Measurements from ENCODE around the gene HIP1.
"Not testable (repeated sequence)": the region's sequence is repeated elsewhere in the genome, so short reads cannot be mapped to it uniquely, and the experiment has no call there.

The HIP1 gene

GRCh38 chr7:75739796-75740672 lies 1.3 kb upstream of the HIP1 start:
- no peak for DNase-seq (ENCODE audit: low read depth in 2 of 2, low spot score in 1 of 2)

GRCh38 chr7:75738975-75739795 lies 444 bp upstream of the HIP1 start:
- peak; percentile 97 to 99 for DNase-seq (ENCODE audit: low read depth in 2 of 2, low spot score in 1 of 2)

- no peak for DNase-seq (ENCODE audit: low read depth in 2 of 2, low spot score in 1 of 2)
Observed at GRCh38 chr7:75737856-75738603, 711 bp downstream of the HIP1 start.

DNA sequence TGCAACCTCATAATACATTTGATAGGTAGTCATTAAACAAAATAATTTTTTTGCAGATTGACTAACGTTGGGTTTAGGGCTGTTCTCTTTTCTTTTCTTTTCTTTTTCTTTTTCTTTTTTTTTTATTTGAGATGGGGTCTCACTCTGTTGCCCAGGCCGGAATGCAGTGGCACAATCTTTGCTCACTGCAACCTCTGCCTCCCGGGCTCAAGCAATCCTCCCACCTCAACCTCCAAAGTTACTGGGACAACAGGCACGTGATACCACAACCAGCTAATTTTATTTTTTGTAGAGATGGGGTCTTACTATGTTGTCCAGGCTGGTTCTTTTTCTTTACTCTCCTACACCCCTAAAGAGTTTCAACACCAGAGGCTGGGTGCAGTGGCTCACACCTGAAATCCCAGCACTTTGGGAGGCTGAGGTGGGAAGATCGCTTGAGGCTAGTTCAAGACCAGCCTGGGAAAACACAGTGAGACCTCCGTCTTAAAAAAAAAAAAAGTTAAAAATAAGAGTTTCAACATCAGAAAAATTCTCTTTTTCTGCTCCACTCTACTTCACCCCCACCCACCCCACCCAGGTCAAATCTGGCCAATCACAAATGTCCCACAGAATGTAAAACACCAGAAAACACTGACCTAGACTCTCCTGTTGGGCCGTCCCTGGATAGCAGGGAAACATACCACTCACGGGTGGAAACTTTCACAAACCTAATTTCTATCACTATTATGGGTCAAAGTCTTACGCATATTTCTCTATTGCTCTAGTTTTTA lies 3.0 kb downstream of the HIP1 start:
- no peak for DNase-seq (ENCODE audit: low read depth in 2 of 2, low spot score in 1 of 2)

DNA sequence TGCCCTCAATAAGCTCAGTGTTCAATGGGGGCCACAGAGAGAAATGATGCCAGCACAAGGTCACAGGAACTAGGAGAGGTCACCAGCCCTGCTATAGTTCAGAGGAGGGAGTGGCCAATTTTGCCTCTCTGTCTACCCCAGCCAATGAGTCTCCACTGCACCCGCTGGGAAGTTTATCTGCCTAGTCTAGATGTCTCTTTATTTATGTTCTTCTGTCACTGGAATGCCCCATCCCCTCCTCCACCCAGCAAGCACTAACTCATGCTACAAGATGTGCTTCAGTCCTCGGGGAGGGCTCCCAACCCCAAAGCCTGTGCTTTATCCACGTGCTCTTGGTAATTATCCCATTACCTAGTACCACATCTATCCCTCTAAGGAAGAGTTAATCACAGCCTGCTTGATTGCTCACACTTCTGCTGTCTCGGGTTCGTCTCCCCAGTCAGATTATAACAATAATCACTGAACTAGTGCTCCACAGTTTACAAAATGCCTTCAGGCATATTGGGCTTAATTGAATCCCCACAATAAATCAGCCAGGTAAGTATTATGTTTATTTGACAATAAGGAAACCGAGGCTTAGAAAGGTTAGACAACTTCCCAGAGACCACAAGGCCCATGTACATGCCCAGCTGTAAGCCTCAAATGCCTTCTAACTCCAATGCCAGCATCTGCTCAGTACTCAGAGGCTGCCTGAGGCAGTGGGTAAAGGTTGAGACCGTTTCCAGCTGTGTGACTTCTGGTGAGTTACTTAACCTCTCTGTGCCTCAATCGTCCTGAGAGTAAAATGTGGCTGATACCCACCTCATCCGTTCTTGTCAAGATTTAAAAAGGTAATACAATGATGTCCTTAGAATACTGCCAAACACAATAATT lies 3.9 kb downstream of the HIP1 start:
- no peak for DNase-seq (ENCODE audit: low read depth in 2 of 2, low spot score in 1 of 2)

- DNase-seq (ENCODE audit: low read depth in 2 of 2, low spot score in 1 of 2), result no peak
Observed at GRCh38 chr7:75732764-75733630, 5.7 kb downstream of the HIP1 start.

DNA sequence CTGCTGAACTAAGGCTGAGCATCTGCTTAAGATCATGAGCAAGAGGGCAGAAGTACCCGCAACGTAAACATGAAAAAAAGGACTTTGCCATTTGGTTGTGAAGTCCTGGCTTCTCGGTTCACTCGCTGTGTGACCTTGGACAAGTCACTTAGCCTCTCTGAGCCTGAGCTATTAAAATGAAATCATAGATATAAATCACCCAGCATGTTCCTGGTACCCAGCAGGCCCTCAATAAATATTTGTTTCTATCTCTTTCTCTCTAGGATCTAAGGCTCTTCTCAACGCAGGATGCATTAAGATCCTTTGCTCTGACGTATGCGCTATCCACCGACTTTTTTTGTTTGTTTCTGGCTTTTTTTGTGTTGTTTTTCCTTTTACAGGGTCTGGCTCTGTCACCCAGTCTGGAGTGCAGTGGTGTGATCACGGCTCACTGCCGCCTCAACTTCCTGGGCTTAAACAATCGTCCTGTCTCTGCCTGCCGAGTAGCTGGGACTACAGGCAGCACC lies 6.7 kb downstream of the HIP1 start:
- no peak for DNase-seq (ENCODE audit: low read depth in 2 of 2, low spot score in 1 of 2)

GRCh38 chr7:75729851-75730274 lies 8.9 kb downstream of the HIP1 start:
- DNase-seq (ENCODE audit: low read depth in 2 of 2, low spot score in 1 of 2), result no peak

DNA sequence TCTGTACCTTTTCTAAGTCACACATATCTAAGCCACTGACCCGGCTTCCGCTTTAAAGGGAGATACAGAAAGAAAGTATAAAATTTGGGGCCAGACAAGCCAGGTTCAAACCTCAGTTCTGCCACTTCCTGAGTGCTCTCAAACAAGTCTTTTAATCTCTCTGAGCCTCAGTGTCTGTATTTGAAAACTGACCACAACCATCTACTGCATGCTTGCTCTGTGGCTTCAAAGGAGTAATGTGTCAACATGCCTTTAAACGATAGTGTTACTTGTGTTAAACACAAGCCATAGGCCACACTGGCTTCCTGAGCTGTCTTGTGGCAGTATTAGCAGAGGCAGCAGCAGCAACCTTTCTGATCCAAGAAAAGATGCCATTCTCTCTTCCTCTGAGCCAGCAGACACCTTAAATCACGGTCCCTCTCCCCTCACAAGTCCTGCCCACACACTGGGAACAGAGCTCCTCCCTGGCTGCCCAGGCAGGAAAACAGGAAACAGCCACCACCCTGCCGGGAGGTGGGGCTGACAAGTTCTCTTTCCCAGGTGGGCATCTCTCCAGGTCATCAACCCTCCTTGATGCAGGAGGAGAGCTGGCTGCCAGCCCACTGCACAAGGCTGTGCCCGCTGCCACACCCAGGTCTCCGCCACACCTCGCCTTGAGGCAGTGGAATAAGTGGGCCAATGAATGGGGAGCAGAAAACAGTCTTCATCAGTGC lies 10.7 kb downstream of the HIP1 start:
- no peak for DNase-seq (ENCODE audit: low read depth in 2 of 2, low spot score in 1 of 2)

GRCh38 chr7:75727351-75727750 lies 11.4 kb downstream of the HIP1 start:
- DNase-seq (ENCODE audit: low read depth in 2 of 2, low spot score in 1 of 2), result not testable (repeated sequence)

DNA sequence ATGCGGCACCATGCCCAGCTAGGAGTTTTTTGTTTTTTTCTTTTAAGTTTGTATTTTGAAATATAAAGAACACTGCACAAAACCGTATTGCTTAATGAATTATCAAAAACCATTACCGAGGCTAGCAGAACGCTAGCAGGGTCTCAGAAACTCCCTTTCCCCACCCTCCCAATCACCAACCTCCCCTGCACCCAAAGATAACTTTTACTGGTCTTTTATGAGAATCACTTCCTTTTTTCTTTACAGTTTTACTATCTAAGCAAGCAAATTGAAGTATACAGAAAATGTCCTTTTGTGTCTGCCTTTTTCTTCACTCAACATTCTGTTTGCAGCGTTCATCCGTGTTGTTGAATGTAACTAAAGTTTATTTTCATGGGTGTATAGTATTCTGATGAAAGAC lies 13.4 kb downstream of the HIP1 start:
- no peak for DNase-seq (ENCODE audit: low read depth in 2 of 2, low spot score in 1 of 2)

DNA sequence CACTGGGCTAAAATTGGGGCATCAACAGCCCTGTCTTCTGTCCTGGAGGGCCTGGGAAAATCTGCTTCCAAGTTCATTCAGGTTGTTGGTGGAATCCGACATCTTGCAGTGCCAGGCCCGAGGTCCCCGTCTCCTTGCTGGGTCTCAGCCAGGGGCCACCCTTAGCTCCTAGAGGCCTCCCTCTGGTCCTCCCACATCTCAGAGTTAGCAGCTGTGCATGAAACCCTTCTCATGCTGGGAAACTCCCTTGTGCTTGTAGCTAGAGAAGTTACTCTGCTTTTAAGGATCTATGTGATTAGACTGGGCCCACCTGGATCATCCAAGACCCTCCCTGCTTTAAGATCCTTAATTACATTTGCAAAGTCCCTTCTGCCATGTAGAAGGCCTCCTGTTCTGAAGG lies 15.3 kb downstream of the HIP1 start:
- DNase-seq (ENCODE audit: low read depth in 2 of 2, low spot score in 1 of 2), result no peak

- no peak for DNase-seq (ENCODE audit: low read depth in 2 of 2, low spot score in 1 of 2)
Observed at GRCh38 chr7:75722373-75722772, 16.4 kb downstream of the HIP1 start.

GRCh38 chr7:75721922-75722321 lies 16.8 kb downstream of the HIP1 start:
- not testable (repeated sequence) for DNase-seq (ENCODE audit: low read depth in 2 of 2, low spot score in 1 of 2)

DNA sequence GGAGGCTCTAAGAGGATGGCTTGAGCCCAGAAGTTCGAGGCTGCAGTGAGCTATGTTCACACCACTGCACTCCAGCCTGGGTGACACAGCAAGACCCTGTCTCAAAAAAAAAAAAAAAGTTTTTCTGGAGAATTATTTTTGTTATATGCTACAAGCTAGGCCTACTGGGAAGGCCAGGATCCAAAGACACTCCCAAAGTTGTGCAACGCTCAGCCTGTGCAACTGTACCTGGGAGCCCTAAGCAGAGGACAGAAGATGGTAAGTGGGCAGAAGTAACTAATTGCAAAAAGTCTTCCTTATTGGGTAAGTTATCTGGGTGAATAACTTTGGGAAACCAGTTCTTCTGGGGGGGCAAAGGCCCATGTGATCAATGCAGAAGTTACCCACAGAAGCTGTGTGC lies 17.3 kb downstream of the HIP1 start:
- no peak for DNase-seq (ENCODE audit: low read depth in 2 of 2, low spot score in 1 of 2)

GRCh38 chr7:75719626-75720025 lies 19.1 kb downstream of the HIP1 start:
- DNase-seq (ENCODE audit: low read depth in 2 of 2, low spot score in 1 of 2), result no peak

DNA sequence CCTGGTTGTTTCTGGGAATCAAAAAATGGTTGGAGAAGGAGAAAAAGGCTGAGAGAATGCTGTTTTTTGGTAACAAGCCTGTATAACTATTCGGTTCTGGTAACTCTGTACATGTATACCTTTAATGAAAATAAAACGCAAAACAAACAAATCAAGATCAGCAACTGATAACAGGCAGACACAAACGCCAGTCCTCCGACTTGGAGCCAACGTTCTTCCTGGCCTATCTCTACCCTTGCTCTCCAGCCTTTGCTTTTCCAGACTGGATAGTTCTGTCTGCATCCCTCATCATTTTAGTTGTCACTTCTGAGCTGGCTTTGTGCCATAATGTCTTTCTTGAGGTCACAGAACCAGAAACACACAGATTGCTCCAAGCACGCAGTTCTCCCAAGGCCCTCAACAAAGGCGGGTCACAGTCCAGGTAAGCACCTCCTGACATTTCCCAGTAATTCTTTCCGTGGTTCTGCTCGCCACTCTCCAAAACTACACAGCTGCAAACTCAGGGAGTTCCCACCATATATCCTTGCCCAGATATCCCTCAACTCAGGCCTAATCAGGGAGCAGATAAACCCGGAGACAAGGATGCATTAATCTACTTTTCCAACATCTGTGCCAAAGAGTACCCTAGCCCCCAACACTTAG lies 20.2 kb downstream of the HIP1 start:
- no peak for DNase-seq (ENCODE audit: low read depth in 2 of 2, low spot score in 1 of 2)
